Choroid plexus epithelial cell (primary cell): ENCODE measurements around the gene OS9.

Experiments used
- DNase-seq: peaks from one replicate; pipeline ENCODE4 v3.0.0-alpha.2; 2010; ENCODE audit warnings: low read depth
- H3K4me3 ChIP-seq: 2 replicates; pipeline ENCODE4 v1.5.1; 2011; ENCODE audit warnings: low read depth, mild to moderate bottlenecking, control low read depth, low read length, moderate library complexity
- TF ChIP-seq, protein P1 (sequence below): conservative IDR thresholded peaks from 2 replicates; pipeline ENCODE4 v1.5.1; 2011; ENCODE audit warnings: low read depth, mild to moderate bottlenecking, control low read depth, inconsistent platforms, low read length, moderate library complexity

Gene OS9

GRCh38 chr12:57687862-57688261 is 6.1 kb upstream of the OS9 start:
- H3K4me3 ChIP-seq = no peak overlapping the region
- no peak for DNase-seq
- TF ChIP-seq, protein P1, sequence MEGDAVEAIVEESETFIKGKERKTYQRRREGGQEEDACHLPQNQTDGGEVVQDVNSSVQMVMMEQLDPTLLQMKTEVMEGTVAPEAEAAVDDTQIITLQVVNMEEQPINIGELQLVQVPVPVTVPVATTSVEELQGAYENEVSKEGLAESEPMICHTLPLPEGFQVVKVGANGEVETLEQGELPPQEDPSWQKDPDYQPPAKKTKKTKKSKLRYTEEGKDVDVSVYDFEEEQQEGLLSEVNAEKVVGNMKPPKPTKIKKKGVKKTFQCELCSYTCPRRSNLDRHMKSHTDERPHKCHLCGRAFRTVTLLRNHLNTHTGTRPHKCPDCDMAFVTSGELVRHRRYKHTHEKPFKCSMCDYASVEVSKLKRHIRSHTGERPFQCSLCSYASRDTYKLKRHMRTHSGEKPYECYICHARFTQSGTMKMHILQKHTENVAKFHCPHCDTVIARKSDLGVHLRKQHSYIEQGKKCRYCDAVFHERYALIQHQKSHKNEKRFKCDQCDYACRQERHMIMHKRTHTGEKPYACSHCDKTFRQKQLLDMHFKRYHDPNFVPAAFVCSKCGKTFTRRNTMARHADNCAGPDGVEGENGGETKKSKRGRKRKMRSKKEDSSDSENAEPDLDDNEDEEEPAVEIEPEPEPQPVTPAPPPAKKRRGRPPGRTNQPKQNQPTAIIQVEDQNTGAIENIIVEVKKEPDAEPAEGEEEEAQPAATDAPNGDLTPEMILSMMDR = no peak

DNA sequence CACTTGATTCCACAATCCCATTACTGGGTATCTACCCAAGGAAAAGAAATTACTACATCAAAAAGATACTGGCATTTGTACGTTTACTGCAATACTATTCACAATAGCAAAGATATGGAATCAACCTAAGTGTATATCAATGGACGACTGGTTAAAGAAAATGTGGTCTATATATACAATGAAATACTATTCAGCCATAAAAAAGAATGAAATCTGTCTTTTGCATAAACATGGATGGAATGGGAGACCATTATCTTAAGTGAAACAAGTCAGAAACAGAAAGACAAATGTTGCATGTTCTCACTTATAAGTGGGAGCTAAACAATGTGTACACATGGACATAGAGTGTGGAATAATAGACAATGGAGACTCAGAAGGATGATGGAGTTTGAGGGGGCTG is 5.0 kb upstream of the OS9 start:
- TF ChIP-seq, protein P1 = no peak
- no peak for DNase-seq
- no peak overlapping the region for H3K4me3 ChIP-seq

GRCh38 chr12:57692500-57692899 is 1.4 kb upstream of the OS9 start:
- no peak overlapping the region for H3K4me3 ChIP-seq
- no peak for DNase-seq
- TF ChIP-seq, protein P1 = no peak

DNA sequence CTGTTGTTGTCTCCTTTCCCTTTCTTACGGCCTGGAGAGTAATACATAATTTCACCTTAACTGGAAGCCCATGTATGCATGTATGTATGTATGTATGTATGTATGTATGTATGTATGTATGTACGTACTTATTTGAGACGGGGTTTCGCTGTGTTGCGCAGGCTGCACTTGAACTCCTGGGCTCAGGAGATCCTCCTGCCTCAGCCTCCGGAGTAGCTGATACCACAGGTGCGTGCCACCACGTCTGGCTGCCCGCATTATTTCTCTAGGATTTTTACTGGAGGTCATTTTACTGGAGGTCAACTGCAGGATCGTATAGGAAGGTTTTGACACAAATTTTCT is 644 bp upstream of the OS9 start:
- H3K4me3 ChIP-seq = no peak overlapping the region
- DNase-seq = no peak
- TF ChIP-seq, protein P1 = no peak

DNA sequence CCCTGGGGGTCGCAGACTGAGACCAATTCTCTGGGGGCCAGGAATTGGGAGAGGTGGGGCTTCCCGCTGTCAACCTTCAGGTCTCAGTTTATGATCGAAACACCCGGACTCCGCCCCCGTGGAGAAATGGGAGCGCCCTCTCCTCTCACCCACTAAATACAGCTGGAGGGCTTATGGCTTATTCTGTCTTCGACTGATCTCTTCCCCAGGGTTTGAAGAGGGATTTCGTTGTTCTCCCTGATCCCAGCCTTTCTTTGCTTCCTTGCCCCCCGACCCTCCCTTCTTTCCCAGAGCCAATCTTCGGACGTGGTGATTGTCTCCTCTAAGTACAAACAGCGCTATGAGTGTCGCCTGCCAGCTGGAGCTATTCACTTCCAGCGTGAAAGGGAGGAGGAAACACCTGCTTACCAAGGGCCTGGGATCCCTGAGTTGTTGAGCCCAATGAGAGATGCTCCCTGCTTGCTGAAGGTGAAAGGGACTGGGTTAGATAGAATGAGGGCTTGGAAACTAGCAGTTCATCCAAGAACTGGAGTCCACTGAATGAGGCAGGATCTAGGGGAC is 607 bp downstream of the OS9 start:
- peak overlapping the region; percentile 90 for H3K4me3 ChIP-seq
- TF ChIP-seq, protein P1 = no peak
- peak; percentile 17 for DNase-seq

- TF ChIP-seq, protein P1 = no peak
- H3K4me3 ChIP-seq = no peak overlapping the region
- DNase-seq = no peak
Observed at GRCh38 chr12:57695770-57696432, 2.0 kb downstream of the OS9 start.

DNA sequence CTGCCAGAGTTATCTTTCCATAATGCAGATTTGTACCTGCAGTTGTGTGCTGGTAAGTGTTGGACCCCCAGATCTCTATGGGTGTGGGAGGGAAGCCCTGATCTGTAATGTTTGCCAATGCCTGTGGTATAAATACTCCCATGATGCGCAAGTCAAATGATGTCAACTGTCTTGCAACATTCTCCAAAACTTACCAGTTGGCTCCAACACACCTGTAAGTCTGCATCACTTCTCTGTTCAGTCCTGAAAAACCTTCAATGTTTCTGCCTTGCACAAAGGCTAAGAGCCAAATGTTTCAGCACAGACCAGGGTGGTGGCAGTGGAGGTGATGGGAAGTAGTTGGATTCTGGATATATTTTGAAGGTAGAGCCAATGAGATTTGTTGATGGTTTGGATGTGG is 3.1 kb downstream of the OS9 start:
- H3K4me3 ChIP-seq = no peak overlapping the region
- no peak for DNase-seq
- TF ChIP-seq, protein P1 = no peak
